ENCODE results near the gene IL1B.
"Not testable (repeated sequence)": the region's sequence is repeated elsewhere in the genome, so short reads cannot be mapped to it uniquely, and the experiment has no call there.

Gene IL1B

DNA sequence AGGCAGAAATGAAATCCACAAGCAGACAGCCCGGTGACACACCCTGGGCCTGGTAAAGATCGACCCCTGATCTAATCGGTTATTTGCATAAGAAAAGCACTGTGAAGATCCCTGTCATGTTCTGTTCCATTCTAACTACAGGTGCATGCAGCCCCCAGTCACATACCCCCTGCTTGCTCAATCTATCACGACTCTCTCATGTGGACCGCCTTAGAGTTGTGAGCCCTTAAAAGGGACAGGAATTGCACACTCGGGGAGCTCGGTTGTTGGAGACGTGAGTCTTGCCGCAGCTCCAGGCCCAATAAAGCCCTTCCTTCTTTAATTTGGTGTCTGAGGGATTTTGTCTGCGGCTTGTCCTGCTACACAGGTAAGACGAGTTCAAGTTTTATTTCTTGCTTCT lies 13.4 kb upstream of the IL1B start:
- no peak for DNase-seq

- no peak for DNase-seq
Observed at GRCh38 chr2:112848833-112849232, 12.3 kb upstream of the IL1B start.

DNA sequence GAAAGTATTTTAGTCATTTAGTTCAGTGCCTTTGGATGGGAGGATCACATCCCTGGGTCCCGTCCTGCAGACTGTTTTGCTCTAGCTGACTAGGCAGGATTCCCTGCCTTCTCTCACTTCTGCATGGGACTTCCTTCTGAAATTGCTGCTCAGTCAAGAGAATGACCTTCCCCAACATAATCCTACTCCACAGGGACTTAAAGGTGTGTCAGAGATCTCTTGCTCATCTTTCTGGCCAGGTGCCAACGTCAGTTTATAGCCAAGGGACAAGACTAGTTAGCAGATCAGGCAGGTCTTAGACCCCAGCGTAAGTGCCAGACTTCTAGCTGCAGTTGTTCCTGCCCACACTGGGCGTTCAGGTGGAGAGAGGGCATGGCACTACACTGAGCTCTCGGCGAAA lies 9.5 kb upstream of the IL1B start:
- no peak for DNase-seq

GRCh38 chr2:112843836-112844235 lies 7.3 kb upstream of the IL1B start:
- DNase-seq: no peak

GRCh38 chr2:112843288-112843687 lies 6.7 kb upstream of the IL1B start:
- DNase-seq: no peak

- DNase-seq: no peak
Observed at GRCh38 chr2:112841295-112842044, 4.9 kb upstream of the IL1B start.

DNA sequence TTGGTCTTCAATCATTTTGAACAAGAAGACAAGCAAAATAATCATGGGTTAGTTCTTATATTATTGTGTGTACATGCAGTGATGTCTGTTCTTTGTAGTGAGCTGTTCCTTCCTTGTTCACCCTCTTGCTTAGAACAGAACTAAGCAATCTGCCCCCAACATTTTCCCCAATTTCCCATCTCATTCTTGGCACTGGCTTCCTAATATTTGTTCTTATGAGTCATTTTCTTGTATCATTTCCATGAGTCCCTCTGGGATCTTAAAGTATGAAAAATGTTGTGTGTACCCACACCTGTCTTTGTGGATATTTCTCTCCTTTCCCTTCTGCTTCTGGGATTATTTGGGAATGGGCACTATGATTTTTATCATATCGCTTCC lies 3.5 kb upstream of the IL1B start:
- no peak for DNase-seq

DNA sequence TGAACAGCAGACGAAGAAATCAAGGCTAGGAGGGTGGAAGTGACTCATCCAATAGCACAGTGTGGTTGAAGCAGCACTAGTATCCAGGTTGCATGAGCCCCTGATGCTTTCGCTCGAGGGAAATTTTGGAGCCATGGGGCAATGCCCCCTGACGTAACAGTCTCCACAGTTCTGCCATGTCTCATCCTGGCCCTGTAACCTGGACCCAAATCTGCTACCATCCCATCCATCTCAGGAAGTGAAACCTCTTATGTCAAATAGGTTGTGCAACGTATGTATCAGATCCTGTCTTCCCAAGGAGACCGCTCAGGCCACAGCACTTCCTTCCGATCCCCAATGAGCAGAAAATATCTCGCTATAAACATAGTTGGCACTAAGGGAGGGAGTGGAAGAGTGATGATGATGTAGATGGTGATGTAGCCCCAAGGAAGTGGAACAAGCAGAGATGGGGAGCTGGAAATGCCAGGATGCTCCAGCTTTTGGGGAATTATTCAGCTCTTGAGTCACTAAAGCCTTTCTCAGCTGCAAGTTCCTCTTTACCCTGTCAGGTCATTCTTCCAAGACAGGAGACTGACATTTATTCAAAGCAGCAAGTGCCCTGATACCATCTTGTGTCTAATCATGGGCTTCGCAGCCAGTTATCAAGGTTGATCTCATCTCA lies 3.0 kb upstream of the IL1B start:
- DNase-seq: no peak

DNA sequence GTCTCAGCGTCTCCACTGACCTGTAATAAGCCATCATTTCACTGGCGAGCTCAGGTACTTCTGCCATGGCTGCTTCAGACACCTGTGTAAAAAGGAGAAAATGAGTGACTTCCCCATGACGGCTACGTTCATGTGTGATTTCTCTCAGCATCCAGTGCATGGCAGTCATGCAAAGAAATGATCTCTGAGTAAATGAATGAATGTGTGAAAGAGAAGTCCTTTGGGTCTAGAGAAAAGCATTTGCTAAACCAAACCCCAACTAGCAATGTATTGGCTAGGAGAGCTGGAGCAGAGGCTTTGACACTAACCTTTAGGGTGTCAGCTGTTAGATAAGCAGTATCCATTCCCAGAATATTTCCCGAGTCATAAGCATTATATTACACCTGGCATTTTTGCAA lies 417 bp downstream of the IL1B start:
- DNase-seq: no peak

DNA sequence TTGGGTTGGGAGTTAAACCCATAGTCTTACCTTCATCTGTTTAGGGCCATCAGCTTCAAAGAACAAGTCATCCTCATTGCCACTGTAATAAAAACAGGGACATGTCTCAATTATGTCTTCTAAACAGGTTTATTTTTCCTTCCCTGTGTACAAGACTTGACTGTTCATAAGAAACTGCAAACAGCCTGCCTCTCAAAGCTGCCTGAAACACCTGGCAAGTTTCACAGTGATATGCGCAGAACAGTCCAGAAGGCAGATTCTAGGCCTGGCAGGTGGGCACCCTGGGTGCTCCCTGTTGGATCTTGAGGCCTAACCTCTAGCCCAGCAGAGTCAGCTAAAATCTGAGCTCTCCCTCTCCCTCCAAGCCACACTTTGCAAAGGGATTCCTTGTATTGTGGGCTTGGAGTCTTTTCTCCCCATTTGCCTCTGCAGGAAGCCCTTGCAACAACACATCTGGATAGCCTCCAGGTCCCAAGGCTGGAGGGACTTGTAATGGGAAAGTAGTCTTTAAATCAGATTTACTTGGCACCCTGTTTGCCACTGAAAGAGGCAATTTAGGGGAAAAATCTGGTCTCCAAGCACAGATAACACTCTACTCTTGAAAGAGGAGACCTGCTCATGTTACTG lies 930 bp downstream of the IL1B start:
- no peak for DNase-seq

DNA sequence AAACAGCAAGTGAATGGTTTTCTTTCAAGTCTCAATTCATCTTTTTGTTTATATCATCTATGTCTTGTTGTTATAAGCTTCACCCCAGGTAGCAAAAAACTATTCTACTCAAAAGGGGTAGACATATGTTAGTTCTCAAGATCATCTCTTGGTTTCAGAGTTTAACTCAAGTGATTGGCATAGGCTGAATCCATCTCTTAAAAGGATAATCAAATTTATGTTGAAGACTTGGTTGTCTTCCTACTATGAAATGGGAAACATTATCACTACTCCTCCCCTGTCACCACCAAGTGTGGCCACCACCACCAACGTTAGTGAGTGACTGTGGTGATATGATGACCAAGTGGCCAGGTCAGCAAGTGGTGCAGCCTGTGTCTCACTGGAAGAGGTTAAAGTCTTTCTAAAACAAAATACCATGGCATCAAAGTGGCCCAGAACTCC lies 1.5 kb downstream of the IL1B start:
- DNase-seq: no peak

GRCh38 chr2:112834396-112835037 lies 2.1 kb downstream of the IL1B start:
- DNase-seq: no peak

GRCh38 chr2:112833976-112834375 lies 2.6 kb downstream of the IL1B start:
- DNase-seq: no peak

GRCh38 chr2:112833639-112833931 lies 3.0 kb downstream of the IL1B start:
- DNase-seq: not testable (repeated sequence)

DNA sequence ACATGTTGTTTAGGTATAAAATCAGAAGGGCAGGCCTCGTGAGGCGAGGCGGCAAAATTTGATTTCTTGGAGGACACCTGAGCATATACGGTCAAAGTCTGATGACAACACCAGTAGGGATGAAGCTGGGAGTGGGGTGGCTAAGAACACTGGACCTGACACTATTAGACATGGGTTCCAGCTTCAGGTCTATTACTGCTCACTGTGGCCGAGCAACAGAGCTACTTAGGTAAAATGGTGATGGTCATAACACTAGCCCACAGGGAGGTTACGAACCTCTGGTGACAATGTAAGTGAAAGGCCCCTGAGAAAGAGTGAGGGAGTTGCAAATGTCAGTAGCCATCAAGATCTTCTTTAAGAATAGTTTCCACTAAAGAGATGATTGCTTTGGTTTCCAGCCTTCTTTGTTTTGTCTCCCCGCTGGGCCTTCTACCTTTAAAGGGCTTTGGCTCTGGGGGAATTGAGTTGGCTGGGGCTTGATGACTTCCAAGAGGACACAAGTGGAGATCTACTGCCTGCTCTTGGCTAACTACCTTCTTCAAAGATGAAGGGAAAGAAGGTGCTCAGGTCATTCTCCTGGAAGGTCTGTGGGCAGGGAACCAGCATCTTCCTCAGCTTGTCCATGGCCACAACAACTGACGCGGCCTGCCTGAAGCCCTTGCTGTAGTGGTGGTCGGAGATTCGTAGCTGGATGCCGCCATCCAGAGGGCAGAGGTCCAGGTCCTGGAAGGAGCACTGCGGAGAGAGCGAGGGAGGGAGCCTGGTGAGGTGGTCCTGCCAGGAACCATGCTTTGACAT lies 3.5 kb downstream of the IL1B start:
- no peak for DNase-seq

DNA sequence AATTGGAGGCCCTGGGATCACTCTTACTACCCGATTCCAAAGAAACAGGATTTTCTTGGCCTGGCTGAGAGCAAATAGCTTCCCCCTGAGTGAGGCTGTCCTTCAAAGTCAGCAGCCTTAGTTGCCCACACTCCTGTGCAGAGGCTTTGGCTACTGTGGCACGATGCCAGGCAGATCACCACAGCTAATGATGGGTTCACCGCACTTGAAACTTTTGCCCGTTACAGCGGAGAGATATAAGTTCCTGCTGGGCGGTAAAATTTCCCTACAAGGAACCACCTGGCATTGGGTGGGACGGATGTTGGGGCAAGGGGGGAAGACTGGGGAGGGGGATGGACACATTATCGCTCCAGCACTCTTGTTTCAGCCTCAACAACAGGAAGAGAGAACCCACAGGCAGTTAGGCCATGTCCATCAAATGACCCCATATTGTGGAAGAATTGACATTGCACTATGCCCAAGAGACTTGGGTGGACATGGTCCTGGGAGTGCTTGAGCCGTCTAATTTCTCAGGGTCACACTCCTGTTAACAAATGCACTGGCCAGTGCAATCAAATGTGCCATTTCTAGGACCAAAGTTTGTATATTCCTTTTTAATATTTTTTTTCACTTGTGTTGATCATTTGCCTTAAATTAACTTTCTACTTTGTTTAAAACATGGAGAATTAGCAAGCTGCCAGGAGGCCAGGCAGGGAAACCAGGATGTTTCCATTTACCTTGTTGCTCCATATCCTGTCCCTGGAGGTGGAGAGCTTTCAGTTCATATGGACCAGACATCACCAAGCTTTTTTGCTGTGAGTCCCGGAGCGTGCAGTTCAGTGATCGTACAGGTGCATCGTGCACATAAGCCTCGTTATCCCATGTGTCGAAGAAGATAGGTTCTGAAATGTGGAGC lies 4.4 kb downstream of the IL1B start:
- DNase-seq: no peak

GRCh38 chr2:112831513-112831845 lies 5.1 kb downstream of the IL1B start:
- no peak for DNase-seq

- DNase-seq: no peak
Observed at GRCh38 chr2:112830682-112831512, 5.7 kb downstream of the IL1B start.

DNA sequence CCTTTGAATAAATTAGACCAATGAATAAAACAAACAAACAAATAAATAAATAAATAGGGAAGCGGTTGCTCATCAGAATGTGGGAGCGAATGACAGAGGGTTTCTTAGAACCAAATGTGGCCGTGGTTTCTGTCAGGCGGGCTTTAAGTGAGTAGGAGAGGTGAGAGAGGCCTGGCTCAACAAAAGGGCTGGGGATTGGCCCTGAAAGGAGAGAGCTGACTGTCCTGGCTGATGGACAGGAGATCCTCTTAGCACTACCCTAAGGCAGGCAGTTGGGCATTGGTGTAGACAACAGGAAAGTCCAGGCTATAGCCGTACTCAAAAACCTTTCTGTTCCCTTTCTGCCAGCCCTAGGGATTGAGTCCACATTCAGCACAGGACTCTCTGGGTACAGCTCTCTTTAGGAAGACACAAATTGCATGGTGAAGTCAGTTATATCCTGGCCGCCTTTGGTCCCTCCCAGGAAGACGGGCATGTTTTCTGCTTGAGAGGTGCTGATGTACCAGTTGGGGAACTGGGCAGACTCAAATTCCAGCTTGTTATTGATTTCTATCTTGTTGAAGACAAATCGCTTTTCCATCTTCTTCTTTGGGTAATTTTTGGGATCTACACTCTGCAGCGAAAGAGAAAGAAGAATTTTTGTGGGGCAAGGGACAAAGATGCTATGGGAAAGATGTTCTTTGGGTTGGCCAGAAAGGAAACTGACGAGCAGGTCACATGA lies 6.5 kb downstream of the IL1B start:
- no peak for DNase-seq
